Osteoblast (primary cell): Measurements from ENCODE around the gene AAMDC. TPM values are rescaled to one million over a fixed set of nuclear protein-coding genes. Genes with fewer than 3 reads are reported as not detected.

Experiments
- small RNA-seq: library from RNA; depleted of rRNA; stranded (forward); fragments of <200 nt; gene quantifications from one replicate; pipeline ENCODE3, GENCODE V24; 2012
- total RNA-seq: library from RNA; depleted of rRNA; stranded (reverse); fragments of >200 nt; gene quantifications from 2 replicates; pipeline ENCODE4 v1.2.3, GENCODE V29; 2012

AAMDC gene
- total RNA-seq, 1 donor = 14.8 TPM

Small RNA genes lying within 50 kb of the gene (small RNA-seq; reads per million reads assigned to genes)
- not detected for gene AP002812.4

Other genes with a start within 250 kb of the AAMDC start
- 2.9 and 4.4 TPM in 2 replicates for gene AQP11, start 231.2 kb upstream of the AAMDC start, total RNA-seq
- gene CLNS1A, start 183.3 kb upstream of the AAMDC start, total RNA-seq = 84.9 and 85.8 TPM in 2 replicates
- 36.9 and 41.8 TPM in 2 replicates for gene RSF1, start 422 bp upstream of the AAMDC start, total RNA-seq
- 35.8 and 43.6 TPM in 2 replicates for gene INTS4, start 173.5 kb downstream of the AAMDC start, total RNA-seq
- 0.29 and 0.36 TPM in 2 replicates for gene KCTD14, start 202.1 kb downstream of the AAMDC start, total RNA-seq
- gene THRSP, start 242.7 kb downstream of the AAMDC start, total RNA-seq = not detected in 2 replicates